ENCODE data around the gene BTBD2.

The BTBD2 gene

DNA sequence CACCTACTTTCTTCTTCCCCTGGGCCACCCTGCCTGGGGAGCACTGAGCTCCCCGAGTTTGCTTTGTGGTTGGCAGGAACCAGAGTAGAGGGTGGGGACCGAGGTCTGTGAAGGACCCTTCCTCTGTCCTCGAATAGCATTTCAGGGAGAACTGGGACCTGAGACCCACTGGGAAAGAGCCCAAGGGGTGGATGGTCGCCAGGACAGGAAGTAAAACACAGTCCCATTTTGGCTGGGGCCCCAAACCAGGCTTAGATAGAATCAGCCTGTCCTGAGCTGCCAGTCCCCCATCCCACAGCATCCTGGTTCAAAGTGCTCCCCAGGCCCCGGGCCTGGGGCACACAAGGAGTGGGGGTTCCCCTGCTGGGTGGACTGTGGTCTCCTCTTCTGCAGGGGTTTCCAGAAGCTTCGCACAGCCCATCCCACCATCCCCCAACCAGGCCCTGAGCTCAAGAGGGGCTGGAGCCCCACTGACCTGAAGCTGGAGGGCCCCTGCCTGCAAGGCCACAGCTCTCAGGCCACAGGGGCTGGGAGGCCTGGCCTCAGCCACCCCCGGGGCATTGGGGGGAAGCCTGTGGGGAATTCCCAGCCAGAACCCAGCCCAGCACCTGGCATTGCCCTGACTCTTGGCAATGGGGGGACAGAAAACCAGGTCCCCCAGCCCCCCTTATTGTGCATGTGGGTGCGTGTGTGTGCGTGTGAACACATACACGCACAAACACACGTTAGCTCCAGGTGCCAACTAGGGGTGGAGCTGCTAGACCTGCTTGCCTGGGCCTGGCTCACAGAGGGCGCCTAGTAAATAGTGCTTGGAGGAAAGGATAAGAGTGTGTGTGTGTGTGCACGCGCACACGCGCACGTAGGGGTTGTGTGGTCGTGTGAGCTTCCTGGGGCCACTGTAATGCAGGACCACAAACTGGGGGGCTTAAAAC lies 36.5 kb upstream of the BTBD2 start:
- Histone ChIP-seq H3K4me3 (ENCODE audit: low read length) (peak overlapping the region; percentile 70), H3K4me2 (ENCODE audit: low read depth, low read length) (peak overlapping the region; percentile 99), H3K9me2 (replicated peaks; ENCODE audit: insufficient read depth, low read length) (no peaks in the 10 kb centered on the region), H3K4me1 (ENCODE audit: low read length) (peaks cover 32% of the 10 kb centered on the region), H3K27me3 (replicated peaks; ENCODE audit: insufficient read depth, low read length) (no peaks in the 10 kb centered on the region), H3K36me3 (replicated peaks; ENCODE audit: insufficient read depth, low read length) (no peaks in the 10 kb centered on the region), H2AFZ (ENCODE audit: low read length) (peak overlapping the region; percentile 90), H3K27ac (ENCODE audit: low read length) (peak overlapping the region; percentile 19; the same call in 1 of the 2 replicates), H3K79me2 (ENCODE audit: low read length) (peaks cover 37% of the 10 kb centered on the region), H4K20me1 (ENCODE audit: insufficient read depth, low read length) (peaks cover 10% of the 10 kb centered on the region; the same call in 1 of the 2 replicates), H3F3A (ENCODE audit: insufficient read depth, low read length) (0 out of 2 replicates have a peak, but pooled peaks cover 8% of the 10 kb centered on the region), H3K9me3 (replicated peaks; ENCODE audit: insufficient read depth, low read length) (no peaks in the 10 kb centered on the region), H3K9ac (ENCODE audit: low read length) (peak overlapping the region; percentile 64)
- TF ChIP-seq EZH2 (optimal IDR thresholded peaks at IDR 0.05; ENCODE audit: low read depth, low read length) (no peak), EZH2phosphoT487 (IDR thresholded peaks at IDR 0.05; ENCODE audit: low read length) (no peak)
- TF ChIP-seq, protein P1, sequence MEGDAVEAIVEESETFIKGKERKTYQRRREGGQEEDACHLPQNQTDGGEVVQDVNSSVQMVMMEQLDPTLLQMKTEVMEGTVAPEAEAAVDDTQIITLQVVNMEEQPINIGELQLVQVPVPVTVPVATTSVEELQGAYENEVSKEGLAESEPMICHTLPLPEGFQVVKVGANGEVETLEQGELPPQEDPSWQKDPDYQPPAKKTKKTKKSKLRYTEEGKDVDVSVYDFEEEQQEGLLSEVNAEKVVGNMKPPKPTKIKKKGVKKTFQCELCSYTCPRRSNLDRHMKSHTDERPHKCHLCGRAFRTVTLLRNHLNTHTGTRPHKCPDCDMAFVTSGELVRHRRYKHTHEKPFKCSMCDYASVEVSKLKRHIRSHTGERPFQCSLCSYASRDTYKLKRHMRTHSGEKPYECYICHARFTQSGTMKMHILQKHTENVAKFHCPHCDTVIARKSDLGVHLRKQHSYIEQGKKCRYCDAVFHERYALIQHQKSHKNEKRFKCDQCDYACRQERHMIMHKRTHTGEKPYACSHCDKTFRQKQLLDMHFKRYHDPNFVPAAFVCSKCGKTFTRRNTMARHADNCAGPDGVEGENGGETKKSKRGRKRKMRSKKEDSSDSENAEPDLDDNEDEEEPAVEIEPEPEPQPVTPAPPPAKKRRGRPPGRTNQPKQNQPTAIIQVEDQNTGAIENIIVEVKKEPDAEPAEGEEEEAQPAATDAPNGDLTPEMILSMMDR (IDR thresholded peaks at IDR 0.05; ENCODE audit: low read length) = no peak
- DNase-seq = no peak

DNA sequence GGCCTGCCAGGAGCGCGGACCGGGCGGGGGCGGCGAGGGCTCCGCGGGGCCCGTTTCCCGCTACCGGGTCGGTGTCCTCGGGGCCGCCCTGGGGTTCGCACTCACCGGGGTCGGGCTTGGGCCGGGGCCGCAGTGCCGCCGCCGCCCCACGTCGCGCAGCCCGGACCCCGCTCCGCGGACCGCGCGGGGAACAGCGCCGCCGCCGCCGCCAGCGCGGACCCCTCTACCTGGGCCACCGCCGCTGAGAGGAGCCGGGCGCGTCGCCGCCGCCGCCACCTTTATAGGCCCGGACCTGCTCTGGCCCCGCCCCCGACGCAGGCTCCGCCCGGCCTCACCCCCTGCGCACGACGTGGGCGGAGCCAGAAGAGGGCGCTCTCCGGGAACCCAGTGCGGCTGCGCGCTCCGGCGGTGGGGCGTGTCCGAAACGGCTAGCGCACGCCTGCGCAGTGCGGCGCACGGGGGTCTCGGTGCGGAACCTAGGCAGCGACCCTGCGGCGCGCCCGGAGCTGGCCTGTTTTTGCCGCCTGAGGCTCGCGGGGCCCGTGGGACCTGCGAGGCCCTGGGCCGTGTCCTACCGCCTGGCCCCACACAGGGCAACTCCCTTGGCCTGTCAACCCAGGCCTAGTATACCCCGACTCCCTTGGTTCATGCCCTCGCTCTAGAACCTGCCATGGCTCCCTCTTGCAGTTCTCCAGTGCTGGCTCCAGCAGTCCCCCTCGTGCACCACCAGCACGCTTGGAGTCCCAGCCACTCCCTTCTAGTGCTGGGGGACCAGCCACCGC lies 35.7 kb upstream of the BTBD2 start, which contains the start of gene MKNK2:
Gene MKNK2 (minus strand): TSS at position 254 of the 782 bp plus-strand sequence. CDS start 393 bp downstream, outside the sequence.
- peak within 1 kb of the TSS; percentile 51; the same call in 1 of the 2 replicates for H3K27ac ChIP-seq (ENCODE audit: low read length)
- peaks cover 10% of the 10 kb centered on the region; the same call in 1 of the 2 replicates for H4K20me1 ChIP-seq (ENCODE audit: insufficient read depth, low read length)
- peak; percentile 95 for DNase-seq
- TF ChIP-seq, protein P1 (IDR thresholded peaks at IDR 0.05; ENCODE audit: low read length) = peak; percentile 56
- TF ChIP-seq EZH2phosphoT487 (IDR thresholded peaks at IDR 0.05; ENCODE audit: low read length) = no peak
- H3K4me3 ChIP-seq (ENCODE audit: low read length) = peak within 1 kb of the TSS; percentile 89
- peaks cover 46% of the 10 kb centered on the region for H3K79me2 ChIP-seq (ENCODE audit: low read length)
- H3K27me3 ChIP-seq (replicated peaks; ENCODE audit: insufficient read depth, low read length) = no peaks in the 10 kb centered on the region
- H3K9ac ChIP-seq (ENCODE audit: low read length) = peak within 1 kb of the TSS; percentile 69
- H3K9me2 ChIP-seq (replicated peaks; ENCODE audit: insufficient read depth, low read length) = no peaks in the 10 kb centered on the region
- H3K36me3 ChIP-seq (replicated peaks; ENCODE audit: insufficient read depth, low read length) = no peaks in the 10 kb centered on the region
- H2AFZ ChIP-seq (ENCODE audit: low read length) = peak within 1 kb of the TSS; percentile 90
- H3K4me1 ChIP-seq (ENCODE audit: low read length) = peaks cover 26% of the 10 kb centered on the region
- 0 out of 2 replicates have a peak, but pooled peaks cover 5% of the 10 kb centered on the region for H3F3A ChIP-seq (ENCODE audit: insufficient read depth, low read length)
- H3K9me3 ChIP-seq (replicated peaks; ENCODE audit: insufficient read depth, low read length) = no peaks in the 10 kb centered on the region
- H3K4me2 ChIP-seq (ENCODE audit: low read depth, low read length) = peak within 1 kb of the TSS; percentile 99

DNA sequence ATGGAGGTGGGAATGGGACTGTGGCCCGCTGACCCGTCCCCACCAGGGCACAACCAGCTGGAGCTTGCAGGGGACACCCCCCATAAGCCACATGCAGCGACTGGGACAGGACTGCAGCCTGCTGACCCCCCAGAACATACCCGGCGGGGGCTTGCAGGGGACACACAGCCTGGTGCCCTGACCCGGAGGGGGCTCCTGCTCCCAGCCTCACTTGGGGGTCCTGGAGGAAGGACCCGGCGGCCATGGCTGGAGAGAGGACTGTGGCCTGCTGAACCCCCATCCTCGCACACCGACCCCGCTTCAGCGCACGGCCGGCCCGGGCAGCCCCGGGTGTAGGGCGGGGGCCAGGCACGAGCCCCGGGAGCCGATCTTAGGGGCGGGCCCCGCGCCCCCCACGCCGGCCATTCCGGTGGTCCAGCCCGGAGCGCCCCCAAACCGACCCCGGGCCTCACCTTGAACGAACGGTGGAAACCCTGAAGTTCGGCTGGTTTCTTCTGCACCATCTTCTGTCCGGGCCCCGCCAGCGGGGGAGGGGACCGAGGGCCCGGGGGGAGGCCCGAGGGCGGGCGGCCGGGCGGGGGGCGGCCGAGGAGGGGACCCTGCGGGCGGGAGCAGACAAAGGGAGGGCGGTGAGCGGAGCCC lies 35.0 kb upstream of the BTBD2 start:
- Histone ChIP-seq H3K79me2 (ENCODE audit: low read length) (peaks cover 52% of the 10 kb centered on the region), H3F3A (ENCODE audit: insufficient read depth, low read length) (0 out of 2 replicates have a peak, but pooled peaks cover 5% of the 10 kb centered on the region), H3K4me3 (ENCODE audit: low read length) (peak overlapping the region; percentile 89), H3K27me3 (replicated peaks; ENCODE audit: insufficient read depth, low read length) (no peaks in the 10 kb centered on the region), H4K20me1 (ENCODE audit: insufficient read depth, low read length) (peaks cover 10% of the 10 kb centered on the region; the same call in 1 of the 2 replicates), H3K9ac (ENCODE audit: low read length) (peak overlapping the region; percentile 69), H3K9me3 (replicated peaks; ENCODE audit: insufficient read depth, low read length) (no peaks in the 10 kb centered on the region), H3K36me3 (replicated peaks; ENCODE audit: insufficient read depth, low read length) (no peaks in the 10 kb centered on the region), H3K27ac (ENCODE audit: low read length) (peak overlapping the region; percentile 51; the same call in 1 of the 2 replicates), H3K9me2 (replicated peaks; ENCODE audit: insufficient read depth, low read length) (no peaks in the 10 kb centered on the region), H2AFZ (ENCODE audit: low read length) (no peak overlapping the region), H3K4me2 (ENCODE audit: low read depth, low read length) (peak overlapping the region; percentile 88), H3K4me1 (ENCODE audit: low read length) (peaks cover 19% of the 10 kb centered on the region)
- DNase-seq = no peak
- TF ChIP-seq, protein P1 (IDR thresholded peaks at IDR 0.05; ENCODE audit: low read length) = no peak
- no peak for TF ChIP-seq EZH2 (optimal IDR thresholded peaks at IDR 0.05; ENCODE audit: low read depth, low read length)
- no peak for TF ChIP-seq EZH2phosphoT487 (IDR thresholded peaks at IDR 0.05; ENCODE audit: low read length)

Measured in MM.1S (cell line).